ENCODE measurements around the gene TEX19.
"Not testable (repeated sequence)": the region's sequence is repeated elsewhere in the genome, so short reads cannot be mapped to it uniquely, and the experiment has no call there.

Gene TEX19

DNA sequence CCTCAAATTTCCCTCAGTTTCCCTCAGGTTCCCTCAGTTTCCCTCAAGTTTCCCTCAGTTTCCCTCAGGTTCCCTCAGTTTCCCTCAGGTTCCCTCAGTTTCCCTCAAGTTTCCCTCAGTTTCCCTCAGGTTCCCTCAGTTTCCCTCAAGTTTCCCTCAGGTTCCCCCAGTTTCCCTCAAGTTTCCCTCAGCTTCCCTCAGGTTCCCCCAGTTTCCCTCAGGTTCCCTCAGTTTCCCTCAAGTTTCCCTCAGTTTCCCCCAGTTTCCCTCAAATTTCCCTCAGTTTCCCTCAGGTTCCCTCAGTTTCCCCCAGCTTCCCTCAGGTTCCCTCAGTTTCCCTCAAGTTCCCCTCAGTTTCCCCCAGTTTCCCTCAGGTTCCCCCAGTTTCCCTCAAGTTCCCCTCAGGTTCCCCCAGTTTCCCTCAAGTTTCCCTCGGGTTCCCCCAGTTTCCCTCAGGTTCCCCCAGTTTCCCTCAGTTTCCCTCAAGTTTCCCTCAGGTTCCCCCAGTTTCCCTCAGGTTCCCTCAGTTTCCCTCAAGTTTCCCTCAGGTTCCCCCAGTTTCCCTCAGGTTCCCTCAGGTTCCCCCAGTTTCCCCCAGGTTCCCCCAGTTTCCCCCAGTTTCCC is 516 bp downstream of the TEX19 start:
- DNase-seq, result not testable (repeated sequence)

DNA sequence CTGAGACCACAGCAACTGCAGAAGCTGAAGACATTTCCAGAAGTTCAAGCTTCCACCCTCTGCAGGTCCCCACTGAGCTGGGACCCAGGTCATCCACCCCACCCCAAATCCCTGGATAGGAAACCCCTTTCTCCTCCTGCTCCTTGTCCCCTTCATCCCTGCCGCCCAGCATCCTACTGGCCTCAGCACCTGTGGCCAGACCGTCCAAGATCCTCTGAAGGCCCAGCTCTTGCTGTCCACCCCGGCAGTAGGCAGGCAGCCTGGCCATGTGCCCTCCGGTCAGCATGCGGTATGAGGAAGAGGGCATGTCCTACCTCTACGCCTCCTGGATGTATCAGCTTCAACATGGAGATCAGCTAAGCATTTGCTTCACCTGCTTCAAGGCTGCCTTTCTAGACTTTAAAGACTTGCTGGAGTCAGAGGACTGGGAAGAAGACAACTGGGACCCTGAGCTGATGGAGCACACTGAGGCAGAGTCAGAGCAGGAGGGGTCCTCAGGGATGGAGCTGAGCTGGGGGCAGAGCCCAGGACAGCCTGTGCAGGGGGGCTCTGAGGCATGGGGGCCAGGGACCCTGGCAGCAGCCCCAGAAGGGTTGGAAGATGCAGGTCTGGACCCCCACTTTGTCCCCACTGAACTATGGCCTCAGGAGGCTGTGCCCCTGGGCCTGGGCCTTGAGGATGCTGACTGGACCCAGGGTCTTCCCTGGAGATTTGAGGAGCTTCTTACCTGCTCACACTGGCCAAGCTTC is 3.0 kb downstream of the TEX19 start:
- DNase-seq, result no peak

DNA sequence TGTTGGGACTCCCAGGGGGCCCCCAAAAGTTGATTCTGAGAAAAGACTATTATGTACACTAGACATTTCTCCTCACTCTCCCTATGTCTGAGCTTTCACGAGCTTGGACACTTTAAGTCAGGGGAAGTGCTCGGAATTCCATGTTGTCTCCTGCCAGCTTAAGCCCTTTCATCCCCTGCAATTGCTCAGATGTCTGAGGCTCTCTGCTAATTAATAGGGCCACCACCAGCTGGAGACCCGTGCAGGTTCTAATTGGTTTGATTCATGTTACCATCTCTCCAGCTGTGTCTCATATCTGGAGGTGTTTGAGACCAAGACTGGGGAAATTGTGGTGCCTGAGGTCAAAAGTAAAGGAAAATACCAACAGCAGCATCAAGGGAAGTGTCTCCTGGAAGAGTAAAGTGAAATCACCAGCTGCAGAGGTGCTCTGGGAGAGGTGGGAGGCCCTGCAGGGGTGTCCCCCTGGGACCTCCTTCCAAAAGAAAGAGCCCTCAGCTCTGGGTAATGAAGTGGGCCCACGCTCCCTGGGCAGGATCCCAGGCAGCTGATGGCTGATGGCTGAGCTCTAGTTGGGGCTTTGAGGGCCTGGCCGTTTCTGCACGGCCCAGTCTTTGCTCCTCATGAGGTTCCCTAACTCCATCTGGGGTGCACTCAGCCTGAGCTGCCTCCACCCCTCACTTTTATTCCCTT is 6.7 kb downstream of the TEX19 start:
- no peak for DNase-seq

DNA sequence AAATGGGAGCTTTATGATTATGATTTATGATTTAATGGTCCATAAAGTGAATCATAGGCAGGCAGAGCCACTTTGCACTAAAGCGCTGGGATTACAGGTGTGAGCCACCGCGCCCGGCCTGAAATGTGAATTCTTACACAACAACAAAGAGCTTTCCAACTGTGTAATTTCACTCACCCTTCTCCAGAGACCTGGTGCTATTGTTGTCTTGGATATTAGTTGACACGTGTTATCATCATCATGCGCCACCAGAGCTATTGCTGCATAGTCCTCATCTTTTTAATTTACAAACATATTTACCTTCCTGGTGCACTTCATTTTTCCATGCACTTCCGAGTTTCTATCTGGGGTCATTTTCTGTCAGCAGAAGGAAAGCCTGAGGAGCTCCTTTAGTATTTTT is 7.7 kb downstream of the TEX19 start:
- DNase-seq, result no peak

DNA sequence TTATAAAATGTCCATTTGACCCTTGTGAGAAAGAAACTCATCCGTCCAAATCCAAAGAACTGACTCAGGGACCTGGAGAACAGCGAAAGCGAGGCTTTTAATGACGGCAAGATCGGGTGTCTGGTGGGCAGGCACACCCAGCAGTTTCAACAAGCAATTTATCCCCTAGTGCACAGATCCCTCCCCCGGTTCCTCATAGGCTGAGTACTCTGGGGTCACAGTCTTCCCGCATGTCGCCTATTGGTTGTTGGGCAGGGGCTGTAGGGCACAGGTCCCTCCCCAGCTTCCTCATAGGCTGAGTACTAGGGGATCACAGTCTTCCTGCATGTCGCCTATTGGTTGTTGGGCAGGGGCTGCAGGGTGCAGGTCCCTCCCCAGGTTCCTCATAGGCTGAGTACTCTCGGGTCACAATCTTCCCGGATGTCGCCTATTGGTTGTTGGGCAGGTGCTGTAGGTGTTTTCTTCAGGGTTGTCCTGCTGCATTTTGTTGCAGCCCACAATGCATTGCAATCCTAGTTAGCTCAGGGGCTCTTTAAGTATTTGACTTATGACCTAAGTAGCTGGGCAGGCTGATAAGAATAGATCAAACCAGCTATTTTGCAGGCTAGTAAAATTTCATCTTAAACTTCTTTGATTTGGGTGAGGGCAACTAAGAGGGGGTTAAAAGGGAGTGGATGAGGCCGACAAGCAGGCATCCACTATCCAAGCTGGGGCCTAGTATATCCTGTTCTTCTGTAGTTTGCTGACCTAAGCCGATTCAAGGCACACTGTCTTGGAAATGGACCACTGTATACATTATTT is 8.9 kb downstream of the TEX19 start:
- no peak for DNase-seq

DNA sequence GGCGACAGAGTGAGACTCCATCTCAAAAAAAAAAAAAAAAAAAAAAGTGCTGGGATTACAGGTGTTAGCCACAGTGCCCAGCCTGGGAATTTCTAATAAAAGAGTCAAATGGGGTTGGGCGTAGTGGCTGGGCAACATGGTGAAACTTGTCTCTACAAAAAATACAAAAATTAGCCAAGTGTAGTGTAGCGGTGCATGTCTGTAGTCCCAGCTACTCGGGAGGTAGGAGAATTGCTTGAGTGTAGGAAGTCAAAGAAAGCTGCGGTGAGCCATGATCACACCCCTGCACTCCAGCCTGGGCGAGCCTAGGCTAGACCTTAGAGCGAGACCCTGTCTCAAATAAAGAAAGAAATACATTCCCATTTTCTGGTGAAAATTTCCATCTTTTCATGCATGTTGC is 10.2 kb downstream of the TEX19 start:
- no peak for DNase-seq

DNA sequence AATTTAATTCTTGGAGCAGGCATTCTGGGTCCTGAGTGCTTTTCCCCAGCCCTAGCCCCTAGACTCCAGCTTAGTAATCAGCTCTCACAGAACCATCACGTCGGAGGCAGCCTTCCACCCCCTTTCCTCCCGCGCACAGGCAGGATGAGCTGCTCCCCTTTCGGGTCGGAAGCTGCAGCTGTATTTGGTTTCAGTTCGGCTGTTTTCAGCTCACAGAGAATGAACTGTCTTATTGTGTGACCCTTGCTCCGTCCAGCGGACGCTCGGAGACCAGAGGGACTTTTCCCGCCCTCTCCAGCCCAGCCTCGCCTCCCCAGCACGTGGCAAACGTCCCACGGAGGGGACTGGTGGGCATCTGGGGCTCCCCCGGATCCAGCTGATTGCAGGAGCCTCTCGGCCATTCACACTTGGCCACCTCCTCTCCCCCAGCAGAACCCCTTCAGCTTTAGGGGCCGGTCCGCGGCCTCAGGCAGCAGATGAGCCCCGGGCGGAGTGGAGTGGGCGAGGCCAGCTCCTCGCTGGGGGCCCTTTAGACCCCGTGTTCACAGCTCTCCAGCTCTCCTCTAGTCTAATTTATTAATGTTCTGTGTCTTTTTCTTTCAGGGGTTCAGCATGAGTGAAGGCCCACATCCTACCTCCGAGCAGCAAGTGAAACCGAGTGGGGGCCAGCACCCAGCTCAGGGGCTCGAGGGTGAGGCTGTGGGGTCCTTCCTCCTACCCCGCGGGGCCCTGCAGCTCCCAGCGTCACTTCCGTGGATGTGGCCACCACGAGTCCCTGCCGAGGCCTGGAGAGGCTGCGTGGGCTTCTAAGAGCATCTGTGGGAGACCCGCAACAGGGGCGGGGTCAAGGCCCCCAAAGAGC is 11.7 kb downstream of the TEX19 start:
- DNase-seq, result no peak

DNA sequence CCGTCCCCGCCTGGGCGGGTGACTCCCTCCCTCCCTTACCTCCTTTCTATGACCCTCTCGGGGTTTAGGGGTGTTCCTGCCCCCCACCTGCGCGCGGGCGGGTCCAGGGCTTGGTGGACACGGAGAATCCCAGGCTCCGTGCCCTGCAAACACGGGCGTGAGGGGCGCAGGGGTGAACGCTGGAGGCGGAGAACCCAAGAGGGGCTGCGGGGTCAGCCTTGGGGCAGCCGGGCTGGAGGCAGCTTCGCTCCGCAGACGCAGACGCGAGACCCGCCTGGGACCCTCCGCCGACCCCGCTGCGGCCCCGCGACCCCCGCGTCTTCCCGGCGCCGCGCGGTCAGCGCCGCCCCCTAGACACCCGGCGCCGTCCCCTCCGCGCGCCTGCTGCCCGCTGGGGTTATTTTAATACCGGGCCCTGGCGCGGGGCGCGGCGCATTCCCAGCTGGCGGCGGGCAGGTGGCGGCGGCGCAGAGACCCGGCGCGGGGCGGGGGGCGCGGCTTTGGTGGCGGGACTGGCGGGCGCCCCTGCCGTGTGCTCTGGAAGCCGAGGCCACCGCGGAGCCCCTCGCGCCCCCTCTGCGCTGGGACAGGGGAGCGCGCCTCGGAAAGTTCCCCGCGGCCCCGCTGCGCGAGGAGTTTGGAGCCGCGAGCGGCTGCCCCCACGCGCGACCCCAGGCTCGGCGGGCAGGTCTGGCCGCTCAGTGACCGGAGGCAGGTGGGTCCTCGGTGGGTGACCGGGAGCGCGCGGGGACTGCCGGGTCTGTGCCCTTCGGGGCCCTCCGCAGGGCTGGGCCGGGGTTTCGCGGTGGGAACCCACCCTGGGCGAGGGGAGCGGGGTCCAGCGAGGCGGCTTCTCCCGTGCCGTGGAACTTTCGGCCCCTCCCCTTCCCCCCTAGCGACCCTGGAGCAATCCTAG is 12.5 kb downstream of the TEX19 start, which contains the start of gene UTS2R:
Gene UTS2R (plus strand): TSS at position 433 of the 916 bp plus-strand sequence. CDS start 2,560 bp downstream, outside the sequence.
- no peak for DNase-seq

DNA sequence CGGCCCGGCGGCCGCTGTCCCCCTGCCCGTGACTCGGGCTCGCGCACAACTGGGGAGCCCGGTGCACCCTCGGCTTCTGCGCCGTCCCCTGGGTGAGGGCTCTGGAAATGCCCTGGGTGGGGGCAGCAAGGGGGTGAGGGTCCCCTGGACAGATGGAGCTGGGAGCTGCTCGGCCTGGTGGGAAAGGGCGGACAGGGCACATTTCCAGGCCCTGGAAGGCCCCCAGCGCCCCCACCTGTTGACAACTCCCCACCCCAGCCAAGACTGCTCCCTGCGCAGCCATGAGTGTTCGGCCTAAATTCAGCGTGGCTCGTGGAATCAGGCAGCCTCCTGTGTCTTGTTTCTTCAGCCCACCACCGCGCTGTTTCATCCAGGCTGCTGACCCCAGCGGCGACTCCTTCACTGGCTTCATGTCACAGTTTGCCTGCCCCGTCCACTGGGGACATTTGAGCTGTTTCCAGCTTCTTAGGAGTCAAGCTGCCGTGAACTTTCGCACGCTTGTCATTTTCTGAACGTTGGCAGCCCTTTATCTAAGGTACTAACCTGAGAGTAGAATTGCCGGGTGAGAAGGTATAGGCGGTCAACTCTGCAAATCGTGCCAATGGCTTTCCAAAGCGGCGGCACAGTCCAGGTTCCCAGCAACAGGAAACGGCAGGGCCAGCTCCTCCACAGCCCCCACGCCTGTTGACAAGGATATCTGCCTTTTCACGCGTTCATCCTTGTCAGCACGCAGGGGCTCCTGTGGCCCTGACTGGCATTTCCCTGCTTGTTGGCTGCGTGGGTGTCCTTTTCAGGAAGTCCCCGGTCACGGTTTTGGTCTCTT is 13.4 kb downstream of the TEX19 start:
- DNase-seq, result no peak

DNA sequence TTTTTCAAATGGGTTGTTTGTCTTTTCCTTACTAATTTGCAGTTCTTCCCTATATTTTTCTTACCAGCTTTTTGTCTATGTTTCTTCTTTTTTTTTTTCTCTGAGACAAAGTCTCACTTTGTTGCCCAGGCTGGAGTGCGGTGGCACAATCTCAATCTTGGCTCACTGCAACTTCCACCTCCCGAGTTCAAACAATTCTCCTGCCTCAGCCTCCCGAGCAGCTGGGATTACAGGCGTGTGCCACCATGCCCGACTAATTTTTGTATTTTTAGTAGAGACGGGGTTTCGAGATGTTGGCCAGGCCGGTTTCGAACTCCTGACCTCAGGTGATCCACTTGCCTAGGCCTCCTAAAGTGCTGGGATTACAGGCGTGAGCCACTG is 14.0 kb downstream of the TEX19 start:
- not testable (repeated sequence) for DNase-seq

DNA sequence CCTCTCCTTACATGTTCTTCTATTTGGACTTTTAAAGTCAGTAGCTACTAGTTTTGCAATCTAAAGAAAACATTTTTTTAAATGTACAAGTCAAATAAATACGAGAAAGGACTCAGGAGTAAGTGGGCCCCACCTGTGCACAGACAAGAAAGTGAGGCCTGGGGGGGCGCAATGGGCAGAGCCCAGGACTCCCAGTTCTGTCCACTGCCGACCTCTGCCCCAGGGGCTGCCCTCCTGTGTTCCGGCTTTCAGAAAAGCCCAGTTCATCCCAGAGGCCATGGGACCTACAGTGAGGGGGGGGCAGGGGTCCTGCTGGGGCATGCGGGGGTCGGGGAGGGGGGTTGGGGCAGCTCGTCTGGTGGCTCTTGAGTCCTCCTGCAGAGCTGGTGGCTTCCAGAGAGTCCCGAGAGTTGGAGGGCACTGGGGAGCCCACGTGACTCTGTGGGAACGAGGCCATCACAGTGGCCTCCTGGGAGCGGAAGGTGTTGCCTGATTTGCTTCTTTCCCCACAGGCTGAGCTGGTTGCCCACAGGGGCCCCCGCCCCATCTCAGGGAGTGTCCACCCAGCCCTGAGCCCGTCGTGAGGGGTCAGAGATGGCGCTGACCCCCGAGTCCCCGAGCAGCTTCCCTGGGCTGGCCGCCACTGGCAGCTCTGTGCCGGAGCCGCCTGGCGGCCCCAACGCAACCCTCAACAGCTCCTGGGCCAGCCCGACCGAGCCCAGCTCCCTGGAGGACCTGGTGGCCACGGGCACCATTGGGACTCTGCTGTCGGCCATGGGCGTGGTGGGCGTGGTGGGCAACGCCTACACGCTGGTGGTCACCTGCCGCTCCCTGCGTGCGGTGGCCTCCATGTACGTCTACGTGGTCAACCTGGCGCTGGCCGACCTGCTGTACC is 14.9 kb downstream of the TEX19 start:
- no peak for DNase-seq

DNA sequence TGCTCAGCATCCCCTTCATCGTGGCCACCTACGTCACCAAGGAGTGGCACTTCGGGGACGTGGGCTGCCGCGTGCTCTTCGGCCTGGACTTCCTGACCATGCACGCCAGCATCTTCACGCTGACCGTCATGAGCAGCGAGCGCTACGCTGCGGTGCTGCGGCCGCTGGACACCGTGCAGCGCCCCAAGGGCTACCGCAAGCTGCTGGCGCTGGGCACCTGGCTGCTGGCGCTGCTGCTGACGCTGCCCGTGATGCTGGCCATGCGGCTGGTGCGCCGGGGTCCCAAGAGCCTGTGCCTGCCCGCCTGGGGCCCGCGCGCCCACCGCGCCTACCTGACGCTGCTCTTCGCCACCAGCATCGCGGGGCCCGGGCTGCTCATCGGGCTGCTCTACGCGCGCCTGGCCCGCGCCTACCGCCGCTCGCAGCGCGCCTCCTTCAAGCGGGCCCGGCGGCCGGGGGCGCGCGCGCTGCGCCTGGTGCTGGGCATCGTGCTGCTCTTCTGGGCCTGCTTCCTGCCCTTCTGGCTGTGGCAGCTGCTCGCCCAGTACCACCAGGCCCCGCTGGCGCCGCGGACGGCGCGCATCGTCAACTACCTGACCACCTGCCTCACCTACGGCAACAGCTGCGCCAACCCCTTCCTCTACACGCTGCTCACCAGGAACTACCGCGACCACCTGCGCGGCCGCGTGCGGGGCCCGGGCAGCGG is 15.7 kb downstream of the TEX19 start:
- no peak for DNase-seq

DNA sequence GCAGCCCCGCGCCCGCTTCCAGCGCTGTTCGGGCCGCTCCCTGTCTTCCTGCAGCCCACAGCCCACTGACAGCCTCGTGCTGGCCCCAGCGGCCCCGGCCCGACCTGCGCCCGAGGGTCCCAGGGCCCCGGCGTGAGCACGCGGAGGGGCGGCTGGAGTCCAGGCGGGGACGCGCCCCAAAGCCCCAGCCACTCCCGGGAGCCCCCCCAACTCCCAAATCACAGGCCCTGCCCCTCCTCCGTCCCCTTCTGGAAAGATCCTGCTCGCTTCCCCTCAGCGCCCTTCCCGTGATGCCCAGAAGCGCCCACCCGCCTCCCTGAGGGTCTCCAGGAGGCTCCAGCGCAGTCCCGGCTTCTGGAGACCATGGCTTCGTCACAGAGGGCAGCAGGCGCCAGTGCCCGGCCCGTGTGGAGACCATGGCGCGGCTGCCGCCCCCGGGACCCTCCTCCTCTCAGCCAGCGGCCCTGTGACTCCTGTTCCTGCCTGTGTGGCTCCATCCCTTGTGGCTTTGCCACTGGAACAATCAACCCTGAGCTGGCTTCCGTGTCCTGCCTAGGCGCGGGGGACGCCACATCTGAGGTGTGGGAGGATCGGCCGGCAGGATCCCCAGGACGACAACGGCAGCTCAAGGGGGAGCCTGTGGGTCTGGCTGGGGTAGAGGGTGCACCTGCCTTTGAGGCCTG is 16.5 kb downstream of the TEX19 start:
- no peak for DNase-seq

DNA sequence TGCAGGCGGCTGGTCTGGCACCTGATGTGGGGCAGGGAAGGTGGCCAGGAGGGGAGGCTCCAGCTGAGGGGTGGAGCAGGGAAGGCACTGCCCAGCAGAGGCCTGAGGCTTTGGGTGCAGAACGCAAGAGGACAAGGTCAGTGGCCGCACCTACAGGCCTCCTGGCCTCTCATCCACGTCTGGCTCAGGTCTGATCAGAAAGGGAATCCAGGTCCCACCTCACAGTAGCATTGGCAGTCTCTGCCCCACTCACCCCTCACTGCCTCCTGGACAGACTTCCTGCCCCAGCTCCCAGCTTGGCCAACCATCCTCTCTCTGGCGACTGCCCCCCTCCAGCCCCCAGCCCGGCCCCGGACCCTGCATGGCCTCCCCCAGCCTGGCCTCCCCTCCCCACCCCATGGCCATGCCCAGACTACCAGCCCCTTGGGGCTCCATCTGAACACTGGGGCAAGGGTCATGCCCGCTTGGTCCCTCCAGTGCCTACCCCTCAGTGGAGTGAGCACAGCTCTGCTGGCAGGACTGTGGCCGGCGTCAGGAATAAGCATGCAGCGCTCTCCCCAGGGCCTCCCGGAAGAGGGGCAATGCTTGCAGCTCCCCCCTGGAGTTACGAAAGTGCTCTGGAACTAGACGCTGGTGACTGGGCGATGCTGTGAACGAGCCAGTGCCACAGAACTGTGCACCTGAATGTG is 17.1 kb downstream of the TEX19 start:
- no peak for DNase-seq

DNA sequence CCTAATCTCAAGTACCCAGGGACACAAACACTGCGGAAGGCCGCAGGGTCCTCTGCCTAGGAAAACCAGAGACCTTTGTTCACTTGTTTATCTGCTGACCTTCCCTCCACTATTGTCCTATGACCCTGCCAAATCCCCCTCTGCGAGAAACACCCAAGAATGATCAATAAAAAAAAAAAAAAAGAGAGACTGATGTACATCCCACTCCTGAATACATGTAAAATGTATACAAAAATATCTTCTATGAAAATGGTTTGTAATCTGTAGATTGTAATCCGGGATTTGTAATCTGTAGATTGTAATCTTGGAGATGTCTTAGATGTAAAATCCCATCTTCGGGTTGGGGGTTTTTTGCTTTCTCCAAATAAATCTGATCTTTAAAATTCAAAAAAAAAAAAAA is 18.2 kb downstream of the TEX19 start:
- DNase-seq, result not testable (repeated sequence)

DNA sequence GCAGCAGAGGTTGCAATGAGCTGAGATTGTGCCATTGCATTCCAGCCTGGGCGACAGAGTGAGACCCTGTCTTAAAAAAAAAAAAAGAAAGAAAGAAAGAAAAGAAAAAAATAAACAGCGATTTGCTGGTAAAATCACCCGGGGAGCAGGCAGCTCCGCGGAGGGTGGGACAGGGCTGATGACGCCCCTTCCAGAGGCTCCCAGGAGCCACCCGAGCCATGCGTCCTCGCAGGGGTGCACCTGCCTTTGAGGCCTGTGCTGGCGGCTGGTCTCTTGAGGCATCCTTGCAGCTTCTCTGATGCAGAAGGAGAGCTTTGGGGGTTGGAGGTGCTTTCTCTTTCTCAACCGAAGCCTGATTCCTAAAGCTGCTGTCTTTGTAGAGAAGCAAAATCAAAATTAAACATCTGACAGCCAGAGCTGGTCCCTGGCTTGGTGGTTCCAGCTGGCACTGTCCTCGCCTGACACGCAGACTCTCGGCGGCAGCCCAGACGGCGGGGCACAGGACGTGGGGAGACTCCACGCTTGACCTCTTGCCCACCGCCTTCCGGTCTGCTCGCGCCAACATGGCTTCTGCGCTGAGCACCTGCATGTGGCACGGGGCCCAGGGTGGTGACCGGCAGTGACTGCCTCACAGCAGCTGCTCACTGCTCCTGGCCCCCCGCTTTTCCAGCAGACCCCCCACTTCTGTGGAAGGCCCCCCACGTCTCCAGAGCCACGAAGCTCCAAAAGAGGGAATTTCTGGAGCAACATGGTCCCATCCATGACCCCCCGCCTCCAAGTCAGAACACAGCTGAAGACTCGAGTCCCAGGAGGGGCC is 19.1 kb downstream of the TEX19 start:
- no peak for DNase-seq

All from effector CD4-positive, alpha-beta T cell (primary cell).